Amniotic stem cell (primary cell): ENCODE data around the gene MYO18A.

Experiments
- DNase-seq: peaks from one replicate; lab custom pipeline; 2025; lab: John Stamatoyannopoulos, UW

The MYO18A gene

DNA sequence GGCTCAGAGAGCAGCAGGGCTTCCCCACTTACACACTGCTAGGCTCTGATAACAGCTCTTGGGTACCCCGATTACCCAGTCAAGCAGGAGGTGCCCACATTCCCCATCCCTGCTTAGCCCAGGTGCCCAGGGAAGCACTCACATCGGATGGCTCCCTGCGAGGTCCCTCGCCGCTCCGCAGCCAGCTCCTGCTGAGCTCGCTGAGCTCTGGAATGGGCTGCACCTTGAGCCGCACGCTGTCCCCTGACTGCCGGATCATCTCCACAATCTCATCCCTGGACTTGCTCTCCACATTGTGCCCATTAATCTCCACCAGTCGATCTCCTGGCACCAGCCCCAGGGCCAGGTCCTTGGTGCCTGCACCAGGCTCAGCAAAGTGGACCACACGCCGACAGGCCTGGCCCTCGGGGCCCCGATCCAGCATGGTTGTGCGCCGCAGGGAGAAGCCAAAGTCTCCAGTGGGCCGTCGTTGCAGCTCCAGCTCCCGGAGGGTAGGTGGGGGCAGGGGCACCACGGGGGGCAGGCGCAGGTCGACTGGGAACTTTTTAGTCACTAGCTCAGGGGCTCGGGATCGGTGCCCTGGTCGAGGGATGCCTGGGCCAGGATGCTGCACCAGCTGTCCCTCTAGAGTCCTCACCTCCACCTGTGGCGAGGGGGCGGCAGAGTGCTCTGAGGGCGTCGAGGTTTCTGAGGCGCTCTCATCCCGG is 14.2 kb downstream of the MYO18A start:
- DNase-seq = no peak

DNA sequence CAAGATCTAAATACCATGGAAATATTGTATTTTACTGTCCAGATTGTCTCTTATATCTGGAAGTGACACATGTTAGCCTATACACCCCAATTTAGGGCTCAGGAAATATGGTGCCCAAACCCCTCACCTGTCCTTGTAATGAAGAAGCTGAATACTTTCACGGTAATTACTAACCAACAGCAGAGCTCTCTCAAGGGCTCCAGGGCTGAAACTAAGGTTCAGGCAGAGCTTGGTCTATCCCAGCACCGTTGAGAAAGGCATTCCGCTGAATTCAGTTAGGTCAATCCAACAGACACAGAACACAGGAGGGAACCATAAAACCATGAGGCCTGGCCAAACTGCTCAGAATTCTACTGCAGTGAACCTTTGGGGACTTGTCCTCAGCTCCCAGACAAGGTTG is 14.9 kb downstream of the MYO18A start:
- no peak for DNase-seq

DNA sequence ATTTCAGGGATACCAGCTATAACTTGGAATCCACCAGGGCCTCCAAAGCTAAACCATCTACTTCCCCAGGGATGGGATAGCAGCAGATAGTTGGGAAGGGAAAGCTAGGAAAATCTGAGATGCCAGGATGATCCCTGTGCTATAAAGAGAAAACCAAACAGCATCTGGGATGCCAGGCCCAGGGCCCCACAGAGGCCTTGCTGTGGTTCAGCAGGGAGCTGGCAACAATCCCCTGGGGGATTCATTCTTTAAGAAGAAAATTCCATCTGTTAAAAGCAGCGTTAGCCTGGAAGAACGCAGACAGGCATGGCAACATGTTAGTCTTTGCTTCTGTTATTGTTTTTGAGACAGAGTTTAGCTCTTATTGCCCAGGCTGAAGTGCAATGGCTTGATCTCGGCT is 16.6 kb downstream of the MYO18A start:
- DNase-seq = no peak

DNA sequence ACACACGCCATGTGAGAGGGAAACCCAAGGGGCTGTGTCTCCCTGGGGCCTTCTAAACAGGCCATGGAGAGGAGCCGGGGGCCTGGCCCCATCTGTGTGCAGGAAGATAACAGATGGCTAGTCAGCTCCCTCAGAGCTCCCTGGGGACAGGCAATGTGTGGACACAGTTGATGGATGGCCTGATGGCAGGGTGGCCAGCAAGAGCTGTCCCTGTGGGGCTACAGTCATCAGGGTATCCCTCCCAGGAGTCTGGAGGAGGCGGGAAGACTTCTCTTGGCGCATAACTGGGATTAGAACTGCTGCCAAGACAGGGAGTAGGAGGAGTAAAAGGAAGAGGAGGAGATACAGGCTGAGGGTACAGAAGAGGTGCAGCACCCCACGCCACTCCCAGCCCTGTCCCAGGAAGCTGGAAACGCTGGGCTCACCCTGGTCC is 17.3 kb downstream of the MYO18A start:
- no peak for DNase-seq

DNA sequence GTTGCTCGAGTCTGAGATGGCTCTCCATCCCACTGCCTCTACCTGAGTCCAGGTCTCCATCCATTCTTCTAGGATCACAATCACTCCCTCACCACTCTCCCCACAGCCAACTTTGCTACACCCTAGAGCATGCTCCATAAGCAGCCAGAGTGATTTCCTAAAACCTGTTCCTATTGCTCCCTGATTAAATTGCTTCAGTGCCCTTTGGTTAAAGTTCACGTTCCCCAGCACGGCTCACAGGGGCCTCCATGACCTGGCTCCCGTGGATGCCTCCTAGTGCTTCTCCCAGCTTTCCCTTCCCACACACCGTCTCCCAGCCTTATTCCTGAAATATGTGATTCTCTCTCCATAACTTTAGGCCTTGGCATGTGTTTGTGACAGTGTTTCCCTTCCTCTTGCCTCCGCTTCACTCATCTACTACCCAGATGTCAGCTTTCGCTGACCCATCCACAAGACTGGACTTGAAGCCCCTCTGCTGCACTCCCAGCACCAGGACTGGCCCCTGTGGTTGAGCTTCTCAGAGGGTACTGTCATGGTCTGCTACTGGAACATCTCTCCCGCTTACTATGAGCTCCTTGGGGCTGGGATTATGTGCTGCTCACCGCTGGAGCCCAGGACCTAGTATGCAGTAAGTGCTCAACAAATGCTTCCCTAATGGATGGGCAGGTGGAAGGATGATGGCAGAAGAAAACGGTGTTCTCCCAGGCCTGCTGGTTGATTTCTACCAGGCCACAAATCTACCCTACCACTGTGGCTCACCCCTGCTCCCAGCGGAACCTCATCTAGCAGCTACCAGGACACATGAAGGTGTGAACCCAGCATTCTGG is 17.9 kb downstream of the MYO18A start:
- DNase-seq = no peak

DNA sequence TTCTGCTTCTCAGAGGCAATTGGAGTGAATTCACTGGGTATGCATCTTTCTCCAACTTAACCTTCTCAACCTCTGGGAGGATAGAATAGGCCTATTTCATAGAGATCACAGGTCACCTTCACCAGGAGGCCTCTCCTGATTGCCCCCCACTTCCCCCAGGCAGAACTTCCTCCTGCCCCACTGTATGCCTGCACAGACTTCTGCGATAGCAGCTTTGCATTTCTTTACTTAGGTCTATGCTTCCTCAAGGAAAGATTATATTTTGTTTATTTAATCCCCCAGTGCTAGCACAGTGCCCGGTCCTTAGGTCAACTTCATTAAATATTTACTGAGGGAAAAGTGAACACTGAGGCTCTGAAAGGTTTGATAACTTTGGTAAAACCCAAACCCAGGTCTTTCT is 19.9 kb downstream of the MYO18A start:
- no peak for DNase-seq

DNA sequence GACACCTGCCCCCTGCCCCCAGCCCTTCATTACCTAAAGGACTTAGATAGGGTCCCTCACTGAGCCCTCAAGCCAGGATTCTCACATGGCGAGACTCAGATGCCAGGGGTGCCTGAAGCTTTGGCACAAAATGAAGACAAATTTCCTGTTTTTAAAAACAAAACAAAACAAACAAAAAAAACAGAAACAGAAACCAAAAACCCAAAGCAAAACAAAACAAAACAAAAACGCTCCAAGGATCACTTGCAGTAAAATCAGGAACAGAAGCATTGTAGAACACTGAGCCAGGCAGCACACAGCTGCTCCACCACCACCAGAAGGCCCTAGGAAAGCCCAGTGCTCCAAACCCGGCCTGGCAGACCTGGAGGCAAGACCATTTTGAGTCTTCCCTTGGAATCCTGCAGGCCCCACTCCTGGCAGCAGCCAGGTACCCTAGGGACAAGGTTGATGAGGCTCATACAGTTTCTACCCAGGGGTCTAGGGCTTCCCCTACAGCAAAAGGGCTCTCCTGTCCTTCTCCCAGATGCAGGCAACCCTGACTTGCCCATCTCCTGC is 20.8 kb downstream of the MYO18A start:
- no peak for DNase-seq

DNA sequence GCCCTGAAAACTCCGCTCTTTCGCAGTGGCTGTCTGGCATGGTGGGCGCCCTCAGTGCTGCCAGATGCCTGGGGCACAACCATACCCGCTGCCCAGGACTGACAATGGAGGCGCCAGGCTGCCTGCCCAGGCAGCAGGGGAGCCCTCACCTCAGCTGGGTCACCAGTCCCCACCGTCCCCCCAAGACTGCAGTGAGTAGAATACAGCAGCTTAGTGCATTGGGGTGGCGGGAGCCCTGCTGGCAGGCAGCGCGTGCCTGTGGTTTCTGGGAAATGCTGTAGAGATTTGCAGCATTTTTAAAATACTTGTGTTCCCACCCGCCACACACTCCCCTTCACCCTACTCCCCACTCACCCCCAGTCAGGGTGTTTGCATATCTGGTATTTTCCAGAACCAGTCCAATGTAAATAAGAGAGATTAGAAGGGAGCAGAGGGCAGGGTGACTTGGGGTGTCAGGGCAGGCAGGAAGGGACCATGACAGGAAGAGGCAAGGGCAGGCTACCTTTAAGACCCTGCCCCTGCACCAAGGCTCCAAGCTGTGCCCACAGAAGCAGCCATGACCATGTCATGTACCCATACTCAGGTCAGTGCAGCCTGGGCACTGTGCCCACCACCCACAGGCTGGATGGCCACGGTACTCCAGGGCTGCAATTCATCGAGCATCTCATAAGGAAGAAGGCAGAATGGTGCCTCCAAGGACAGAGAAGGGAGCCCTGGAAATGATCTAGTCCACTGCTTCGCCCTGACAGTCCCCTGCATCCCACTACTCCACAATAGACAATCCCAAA is 21.5 kb downstream of the MYO18A start:
- DNase-seq = no peak

DNA sequence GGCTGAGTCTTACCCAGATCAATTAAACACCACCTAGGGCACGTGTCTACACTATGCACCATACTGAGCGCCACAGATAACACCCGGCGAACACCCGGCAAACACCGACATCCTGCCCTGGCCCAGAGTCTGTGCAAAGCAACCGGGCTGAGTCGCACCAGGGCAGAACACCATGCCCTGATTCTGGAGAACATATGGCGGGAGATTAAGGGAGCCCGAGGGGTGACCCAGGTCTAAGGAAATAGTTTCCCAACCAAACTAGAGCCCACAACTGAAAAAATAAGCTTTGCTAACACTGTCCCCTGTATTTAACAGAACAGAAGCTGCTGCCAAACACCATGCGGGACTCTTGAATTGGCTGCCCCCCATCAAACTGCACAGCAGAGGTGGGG is 22.1 kb downstream of the MYO18A start:
- DNase-seq = no peak

DNA sequence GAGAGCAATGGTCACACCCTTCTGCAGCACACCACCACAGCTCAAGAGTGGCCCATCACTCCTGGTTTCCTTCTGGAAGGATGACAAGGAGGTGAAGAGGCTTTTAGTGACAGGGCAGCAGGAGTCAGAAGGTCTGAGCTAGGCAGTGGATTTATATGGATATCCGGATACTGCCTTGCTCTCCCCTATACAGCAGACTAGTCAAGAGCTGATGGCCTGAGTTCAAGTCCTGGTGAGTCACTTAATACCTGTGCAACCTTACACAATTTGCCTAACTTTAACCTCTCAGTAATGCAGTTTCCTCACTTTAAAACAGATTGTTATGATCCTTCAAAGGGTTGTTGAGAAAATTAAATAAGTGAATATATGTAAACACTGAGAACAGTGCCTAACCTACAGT is 22.9 kb downstream of the MYO18A start:
- DNase-seq = no peak

DNA sequence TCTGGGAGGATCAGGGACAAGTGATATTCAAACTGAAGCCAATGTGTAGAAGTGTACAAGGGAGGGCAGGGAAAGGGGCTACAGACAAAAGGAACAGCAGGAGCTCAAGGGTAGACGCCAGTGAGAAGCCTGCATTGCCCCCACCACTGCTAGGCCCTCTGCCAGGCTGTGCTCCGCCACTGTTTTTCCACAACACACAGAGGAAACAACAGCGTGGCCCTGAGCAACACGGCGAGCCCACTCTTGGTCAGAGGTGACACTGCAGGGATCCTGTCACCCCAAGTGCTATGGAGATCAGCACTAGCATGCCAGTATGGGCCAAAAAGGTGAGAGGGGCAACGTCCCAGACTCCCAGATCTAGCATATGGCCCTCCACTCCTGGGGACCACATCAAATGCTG is 23.4 kb downstream of the MYO18A start:
- DNase-seq = no peak

DNA sequence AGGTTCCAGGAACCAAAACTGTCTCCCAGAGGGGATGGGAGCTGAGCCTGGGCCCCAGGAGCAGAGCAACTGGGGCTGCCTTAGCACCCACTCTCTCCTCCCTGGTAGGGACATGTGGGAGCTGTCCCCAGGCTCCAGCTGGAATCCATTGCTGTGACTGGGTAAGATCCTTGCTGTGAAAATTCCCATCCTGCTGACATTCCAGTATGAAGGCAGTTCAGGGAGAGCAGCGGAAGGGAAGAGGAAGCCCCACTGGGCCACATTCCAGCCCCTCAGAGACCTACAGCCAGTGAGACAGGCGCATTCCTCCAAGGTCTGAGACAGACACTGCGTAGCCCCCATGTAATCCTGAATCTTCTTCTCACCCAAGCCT is 24.2 kb downstream of the MYO18A start:
- no peak for DNase-seq

DNA sequence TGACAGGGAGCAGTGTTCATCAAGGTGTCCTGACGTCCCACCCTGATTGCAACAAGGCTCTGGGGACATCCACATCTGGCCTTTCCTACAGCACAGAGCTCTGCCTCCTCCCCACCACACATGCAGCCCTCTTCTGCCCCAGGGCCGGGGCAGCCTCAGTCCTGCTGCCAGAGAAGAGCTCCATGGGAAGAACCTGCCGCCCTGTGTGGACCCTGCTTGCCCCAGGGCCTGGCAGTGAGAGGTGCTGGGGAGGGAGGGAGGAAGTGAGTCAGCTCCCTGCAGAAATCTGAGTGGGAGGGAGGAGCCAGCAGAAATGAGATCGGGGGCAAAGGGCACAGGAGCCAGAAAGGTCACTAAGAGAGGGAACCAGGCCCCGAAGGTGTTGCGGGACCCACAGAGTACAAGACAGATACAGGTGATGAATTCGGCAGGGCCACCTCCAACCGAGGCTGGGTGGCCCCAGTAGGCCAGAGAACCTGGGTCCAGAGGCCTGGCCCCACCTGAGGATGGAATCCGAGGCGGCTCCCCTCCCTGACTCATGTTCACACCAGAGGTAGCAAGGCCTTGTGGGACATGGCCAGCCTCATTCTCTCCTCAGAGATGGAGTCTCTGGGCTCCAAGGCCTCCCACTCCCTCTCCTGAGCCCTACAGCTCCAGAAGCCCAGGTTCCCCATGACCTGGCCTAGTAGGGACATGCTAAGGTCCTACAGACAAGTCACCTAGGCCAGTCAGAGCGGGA is 24.8 kb downstream of the MYO18A start:
- no peak for DNase-seq

DNA sequence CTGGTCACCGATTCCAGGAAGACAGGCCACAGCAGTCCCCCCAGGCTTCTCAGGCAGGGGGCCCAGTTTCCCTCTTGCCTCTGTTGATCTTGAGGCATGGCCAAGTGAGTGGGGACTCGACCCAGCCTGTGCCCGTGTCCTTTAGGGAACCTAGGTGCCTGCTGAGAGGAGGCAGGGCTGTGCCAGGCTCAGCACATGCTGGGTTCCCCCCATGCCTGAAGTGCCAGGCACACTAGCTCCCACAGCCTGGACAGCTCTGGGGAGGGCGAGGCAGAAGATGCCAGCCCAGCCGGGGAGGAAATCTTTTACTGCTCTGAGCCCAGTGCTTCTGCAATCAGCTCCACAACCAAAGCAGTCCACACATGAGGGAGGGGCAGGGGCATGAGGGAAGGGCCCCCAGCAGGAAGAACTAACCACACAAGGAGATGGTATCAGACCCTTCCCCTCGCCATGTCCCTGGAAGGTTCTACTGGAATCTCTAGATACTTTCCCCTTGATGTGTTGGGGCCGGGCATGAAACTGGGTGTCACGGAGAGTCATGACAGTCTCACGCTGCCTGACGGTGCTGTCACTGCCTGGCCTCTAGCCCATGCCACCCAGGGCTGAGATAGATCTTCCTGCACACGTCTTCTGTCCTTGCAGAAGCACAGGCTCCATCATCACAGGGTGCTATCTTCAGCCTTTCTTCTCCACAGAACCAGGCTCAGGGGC is 25.5 kb downstream of the MYO18A start:
- no peak for DNase-seq

DNA sequence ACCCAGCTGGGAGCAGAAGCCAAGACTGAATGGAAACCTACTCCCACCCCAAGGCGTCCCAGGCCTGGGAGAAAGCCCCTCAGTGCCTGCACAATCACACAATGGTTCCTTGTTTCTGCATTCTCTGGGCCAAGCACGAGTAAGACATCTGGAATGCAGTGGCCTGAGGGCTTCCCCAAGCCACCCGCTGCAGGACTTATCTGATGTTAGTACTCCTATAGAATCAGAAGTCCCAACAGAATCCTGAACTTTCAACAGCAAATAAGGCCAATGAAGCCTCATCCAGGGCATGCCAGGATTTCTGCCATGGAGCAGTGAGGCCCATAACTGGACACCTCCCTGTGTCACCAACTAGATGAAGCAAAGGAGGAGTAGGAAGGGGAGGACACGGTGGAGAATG is 28.6 kb downstream of the MYO18A start:
- no peak for DNase-seq

DNA sequence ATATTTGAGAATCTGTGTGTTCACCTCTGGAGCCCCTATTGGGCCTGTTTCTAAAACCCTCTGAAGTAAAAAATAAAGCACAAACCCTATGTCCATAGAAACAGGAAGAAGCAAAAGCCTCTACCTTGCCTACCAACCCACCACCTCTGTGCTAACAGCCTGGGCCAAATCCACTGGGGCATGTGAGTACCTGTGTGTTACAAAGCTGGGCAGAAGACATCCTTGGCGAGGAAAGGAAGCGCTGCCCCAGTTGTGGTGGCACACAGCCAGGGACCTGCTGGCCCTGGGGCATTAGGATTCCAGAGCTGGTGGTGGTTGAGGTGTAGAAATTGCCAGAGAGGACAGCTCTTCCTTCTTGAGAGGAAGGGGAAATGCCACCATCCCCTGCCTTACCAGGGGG is 30.0 kb downstream of the MYO18A start:
- no peak for DNase-seq

DNA sequence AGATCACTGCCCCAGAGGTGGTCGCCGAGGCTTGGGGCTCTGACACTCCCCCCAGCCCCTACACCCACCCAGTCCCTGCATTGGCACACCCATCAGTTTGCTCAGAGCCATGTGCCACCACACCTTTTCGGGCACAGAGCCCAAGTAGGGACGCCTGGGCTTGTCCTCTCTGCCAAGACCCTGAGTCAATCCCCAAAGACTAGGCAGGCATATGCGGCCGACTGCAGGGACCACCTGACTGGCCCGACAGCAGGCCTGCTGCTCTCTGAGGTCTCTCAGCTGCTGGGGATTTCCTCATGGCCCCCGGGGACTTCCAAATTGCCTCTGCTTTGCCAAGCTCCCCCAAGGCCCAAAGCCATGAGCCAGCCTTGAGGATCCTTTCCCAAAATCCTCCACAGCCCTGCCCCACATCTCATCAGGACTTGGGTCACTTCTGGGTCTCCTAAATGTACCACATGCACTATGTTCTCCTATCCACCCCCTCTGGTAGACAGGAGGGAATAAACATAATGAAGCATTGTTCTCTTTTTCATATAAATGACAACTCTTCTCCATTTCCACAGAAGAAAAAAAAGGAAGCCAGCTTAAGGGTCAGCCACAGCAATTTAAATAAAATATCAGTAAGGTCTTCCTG is 30.6 kb downstream of the MYO18A start:
- DNase-seq = no peak

DNA sequence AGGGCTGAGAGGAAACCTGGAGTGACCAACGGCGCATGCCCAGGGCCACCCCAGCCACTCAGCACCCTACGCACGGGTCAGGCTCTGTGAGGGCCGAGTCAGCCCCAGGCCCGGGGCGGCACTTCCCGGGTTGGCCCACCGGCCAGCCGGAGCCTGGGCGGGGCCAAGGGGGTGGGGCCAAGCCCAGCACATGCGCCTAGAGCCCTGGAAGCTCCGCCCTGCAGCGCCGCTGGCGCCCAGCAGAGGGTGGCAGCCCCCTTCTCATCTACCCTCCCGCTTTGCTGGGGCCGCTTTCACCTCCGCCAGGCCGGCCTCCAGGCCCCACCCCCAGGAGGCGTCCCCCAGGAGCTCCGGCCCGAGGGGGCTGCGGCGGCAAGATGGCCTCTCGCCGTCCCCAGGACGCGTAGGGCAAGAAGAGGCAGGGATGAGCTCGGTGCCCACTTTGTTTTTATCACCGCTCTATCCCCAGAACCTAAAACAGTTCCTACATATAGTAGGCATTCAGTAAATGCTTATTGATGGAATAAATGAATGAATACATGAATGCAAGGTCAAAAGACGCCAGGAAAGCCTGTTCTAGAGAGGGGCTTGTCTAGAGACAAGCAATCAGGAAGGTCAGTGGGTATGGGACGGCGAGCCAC is 31.3 kb downstream of the MYO18A start:
- DNase-seq = peak; percentile 78

DNA sequence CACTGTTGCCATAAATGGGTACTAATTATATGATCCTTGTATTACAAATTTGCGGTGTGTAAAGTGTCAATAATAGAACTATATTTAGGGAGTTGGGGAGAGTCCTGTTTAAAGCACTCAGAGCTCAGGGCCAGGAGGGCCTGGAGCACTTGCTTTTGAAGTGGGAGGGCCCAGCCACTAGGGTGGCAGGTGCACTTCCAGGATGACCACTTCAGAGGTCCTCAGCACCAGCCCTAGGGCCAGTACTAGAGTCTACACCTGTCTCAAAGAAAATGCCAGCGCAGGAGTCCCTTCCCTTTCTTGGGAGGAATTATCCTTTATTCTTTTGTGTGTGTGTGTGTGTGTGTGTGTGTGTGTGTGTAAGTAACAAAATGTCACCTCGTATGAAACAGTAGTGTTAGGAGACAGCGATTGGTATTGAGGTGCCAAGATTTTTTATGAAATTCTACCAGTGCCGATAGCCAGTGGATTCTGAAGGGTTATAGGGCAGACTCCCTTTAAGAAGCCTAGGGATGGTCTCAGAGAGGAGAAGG is 31.9 kb downstream of the MYO18A start:
- DNase-seq = no peak

DNA sequence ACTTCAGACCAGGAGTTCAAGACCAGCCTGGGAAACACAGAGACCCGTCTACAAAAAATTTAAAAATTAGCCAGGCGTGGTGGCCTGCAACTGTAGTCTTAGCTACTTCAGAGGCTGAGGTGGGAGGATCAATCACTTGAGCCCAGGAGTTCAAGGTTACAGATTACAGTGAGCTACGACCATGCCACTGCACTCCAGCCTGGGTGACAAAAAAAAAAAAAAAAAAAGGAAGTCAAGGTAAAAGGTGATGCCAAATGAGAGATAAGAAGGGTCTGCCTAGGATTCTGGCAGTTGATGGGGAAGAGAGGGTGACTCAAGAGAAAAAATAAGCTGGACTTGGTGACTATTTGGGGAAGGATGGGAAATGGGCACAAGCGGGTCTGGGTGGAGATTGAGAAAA is 32.5 kb downstream of the MYO18A start:
- no peak for DNase-seq
